SKM-1 treated with dmso at 0.1 percent for 144 hours (cell line): ENCODE results near the gene CELSR1.
"Not testable (repeated sequence)": the region's sequence is repeated elsewhere in the genome, so short reads cannot be mapped to it uniquely, and the experiment has no call there.

Experiments
- DNase-seq: peaks from one replicate; lab custom pipeline; 2025; ENCODE audit not compliant: unreplicated experiment; lab: John Stamatoyannopoulos, UW

The CELSR1 gene

DNA sequence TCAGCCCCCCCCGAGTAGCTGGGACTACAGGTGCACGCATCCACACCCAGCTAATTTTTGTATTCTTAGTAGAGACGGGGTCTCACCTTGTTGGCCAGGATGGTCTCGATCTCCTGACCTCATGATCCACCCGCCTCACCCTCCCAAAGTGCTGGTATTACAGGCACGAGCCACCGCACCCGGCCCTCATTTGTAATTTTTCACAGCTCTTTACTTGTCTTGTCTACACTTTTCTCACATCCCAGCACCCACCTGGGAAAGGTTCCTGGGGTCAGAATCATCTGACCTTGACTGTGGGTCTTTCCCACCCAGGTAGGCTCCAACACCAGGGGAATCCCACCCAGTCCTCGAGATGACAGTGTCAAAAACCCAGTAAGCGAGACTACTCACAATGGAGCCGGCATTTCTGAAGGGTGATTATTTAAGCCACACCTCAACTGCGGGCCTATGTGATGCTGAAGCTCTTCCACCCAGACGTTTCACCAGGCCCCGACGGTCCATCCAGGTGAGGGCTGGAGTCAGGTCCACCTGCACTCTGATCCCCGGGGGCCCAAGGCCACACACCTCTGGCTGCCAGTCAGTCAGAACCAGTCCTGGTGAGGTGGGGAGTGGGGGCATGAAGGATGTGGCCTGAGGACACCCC, 23.4 kb downstream of the CELSR1 start:
- DNase-seq: no peak

DNA sequence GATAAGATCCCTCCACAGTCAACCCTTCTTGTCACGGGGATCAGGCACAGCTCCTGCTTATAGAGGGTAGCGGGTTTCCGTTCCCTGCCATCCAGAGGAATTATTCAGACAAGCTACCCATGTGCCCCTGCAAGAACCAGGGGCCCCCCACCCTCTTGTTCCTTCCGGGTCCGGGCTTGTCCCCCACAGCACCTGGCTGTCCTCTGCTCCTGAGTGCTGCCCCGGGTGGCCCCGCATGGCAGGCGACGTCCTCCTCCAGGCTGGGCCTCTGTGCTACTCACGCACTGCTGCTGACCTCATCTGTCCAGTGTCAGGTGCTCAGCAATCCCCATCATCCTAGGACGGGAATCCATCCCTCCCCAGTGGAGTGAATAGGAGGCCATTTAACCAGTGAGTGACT, 24.7 kb downstream of the CELSR1 start:
- DNase-seq: no peak

DNA sequence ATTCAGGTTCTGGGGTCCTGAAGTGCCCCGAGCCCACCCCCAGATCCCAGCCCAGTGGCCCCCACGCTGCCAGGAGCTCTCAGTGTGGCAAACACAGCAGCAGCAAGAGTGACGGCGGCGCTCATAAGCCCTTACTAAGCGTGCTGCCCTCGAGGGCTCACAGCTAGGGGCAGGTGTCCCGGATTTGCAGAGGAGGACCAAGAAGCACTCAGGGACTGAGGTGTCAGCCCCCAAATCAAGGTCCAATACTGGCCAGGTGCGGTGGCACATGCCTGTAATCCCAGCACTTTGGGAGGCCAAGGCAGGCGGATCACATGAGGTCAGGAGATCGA, 25.4 kb downstream of the CELSR1 start:
- no peak for DNase-seq

DNA sequence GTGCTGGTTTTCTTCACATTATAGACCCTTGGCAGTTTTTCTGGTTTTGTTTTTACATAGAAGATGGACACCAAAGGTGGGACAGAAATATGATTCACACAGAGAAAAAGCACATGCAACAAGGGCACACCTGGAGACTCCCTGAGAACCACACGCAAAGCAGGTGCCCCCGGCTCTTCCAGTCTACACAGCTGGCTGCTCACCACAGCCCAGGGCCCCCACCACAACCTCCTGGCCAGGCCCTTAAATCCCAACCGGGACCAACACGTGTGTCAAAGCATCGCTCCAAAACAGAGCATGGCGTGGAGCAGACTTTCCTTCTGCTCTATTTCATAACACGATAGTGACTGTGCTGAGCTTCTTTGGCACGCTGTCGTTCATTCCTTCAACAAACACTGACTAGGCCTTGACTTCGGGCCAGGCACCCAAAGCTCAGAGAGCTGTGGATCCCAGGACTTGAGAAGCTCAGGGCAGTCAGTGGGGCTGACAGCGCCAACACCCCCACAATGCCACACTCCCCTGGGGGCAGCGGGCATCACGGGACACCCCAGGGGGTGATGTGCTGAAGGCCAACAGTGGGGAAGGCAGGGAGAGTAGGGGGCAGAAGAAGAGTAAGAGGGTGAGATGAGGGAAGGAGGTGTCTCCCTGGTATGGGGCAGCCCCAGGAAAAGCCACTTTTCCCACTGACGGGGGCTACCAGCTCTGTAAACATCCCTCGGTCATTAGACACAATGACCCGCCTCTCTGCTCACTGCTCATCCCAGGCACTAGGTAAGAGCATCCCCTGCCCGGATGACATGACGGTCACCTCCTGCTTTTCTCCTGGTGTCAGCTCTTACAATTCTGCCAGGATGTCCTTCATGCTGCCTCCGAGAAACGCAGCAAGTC, 26.0 kb downstream of the CELSR1 start:
- DNase-seq: no peak

DNA sequence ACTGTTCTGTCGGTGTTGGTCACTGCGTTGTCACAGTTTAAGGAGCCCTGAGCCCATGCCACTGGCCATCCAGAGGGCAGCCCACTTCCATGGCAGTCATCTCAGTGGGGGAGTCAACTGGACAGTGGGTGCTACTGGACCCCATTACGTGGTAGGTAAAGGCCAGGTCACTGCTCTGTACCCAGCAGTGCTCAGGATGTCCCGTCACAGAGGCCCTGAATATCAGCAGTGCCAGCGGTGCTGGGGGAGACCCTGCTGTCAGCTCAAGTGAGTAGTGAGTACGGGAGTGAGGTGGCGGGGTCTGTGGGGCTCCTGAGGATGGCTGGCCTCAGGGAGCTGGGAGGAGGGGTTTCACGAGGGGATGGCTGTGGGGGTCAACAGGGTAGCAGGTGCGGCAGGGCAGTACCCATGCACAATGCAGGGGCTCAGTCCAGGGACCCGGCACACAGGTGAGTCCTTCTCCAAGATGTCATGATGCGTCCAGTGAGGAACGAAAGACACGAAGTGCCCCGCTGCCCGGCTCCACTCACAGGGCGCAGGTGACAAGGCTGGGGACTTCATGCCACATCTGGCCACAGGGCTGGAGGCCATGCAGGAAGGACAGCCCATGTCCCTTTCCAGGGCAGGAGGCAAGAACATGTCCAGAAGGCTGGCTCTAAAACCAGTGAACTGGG, 27.9 kb downstream of the CELSR1 start:
- no peak for DNase-seq

DNA sequence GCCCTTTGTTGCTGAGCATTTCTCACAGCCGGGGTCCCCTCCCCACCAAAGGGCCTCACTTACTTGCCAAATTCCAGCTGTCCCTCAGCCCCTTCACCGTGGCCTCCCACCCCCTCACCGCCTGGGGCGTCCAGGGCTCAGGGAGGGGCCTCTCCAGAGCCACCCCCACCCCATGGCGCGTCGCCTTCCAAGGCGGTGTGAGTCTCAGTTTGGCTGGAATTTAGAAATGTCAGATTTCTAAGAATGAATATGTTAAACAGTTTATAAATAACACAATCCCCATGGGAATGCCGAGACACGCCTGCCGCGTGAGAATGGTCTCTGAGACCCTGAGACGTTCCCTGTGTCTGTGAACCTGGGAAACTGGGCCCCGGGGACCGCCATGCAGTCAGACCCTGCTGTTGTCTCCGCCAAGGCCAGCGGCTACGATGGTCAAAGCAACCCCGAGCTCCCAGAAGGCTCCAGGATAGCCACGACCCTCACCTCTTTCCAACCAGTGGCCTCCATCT, 28.9 kb downstream of the CELSR1 start:
- no peak for DNase-seq

DNA sequence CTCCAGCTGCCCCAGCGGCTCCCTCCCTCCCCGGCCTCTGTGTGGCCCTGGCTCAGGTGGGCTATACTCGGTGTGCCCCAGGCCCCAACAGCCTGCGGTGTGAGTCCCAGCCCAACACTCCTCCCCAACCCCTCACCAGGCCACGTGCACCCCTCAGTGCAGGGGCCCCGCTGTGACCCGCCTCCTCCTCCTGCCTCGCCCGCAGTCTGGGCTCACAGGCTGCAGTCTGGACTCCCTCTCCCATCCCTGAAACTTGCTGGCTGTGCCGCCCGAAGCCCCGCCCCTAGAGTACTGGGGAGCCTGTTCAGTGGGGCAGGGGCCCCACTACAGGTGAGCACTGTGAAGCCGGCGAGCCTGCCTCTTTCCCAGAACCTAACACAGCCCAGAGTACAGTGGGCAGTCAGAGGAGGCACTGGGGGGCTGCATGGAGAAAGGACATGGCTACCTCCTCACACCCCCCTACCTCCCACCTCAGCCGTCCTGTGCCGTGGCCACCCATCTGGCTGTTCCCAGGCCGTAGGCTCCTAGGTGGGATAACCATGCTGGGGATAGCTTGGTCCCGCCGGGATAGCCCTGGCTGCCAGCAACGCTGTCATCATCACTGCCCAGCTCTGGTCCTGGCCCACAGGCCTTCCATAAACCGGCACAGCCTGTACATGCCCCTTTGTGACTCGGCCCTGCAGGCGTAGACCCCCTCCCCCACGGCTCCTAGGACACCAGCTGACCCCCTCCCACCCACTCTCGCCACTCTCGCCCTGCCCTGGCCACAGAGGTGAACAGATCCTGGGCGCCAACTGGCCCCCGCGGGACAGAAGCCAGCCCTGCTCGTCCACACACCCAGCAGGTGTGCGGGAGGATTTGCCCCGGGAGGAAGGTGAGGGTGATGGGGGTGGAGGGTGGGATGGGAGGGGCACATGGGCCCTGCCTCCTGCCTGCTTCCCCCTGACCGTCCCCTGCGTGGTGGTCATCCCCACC, 29.7 kb downstream of the CELSR1 start:
- no peak for DNase-seq

DNA sequence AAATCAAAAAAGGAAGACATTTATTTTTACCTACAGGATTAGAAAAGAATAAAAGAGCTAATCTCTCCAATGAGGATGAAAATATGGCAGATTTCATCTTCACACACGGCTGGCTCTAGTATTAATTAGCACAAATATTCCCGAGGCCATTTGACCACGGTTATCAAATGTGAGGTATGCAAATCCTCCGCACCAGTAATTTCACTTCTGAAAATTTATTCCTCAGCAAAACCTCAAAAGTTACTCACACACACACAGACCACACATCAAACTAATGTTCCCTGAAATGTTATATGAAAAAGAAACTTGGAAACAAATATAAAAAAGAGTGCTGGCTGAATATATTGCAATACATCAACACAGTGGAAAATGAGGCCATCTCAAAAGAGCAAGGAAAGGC, 32.8 kb downstream of the CELSR1 start:
- no peak for DNase-seq

DNA sequence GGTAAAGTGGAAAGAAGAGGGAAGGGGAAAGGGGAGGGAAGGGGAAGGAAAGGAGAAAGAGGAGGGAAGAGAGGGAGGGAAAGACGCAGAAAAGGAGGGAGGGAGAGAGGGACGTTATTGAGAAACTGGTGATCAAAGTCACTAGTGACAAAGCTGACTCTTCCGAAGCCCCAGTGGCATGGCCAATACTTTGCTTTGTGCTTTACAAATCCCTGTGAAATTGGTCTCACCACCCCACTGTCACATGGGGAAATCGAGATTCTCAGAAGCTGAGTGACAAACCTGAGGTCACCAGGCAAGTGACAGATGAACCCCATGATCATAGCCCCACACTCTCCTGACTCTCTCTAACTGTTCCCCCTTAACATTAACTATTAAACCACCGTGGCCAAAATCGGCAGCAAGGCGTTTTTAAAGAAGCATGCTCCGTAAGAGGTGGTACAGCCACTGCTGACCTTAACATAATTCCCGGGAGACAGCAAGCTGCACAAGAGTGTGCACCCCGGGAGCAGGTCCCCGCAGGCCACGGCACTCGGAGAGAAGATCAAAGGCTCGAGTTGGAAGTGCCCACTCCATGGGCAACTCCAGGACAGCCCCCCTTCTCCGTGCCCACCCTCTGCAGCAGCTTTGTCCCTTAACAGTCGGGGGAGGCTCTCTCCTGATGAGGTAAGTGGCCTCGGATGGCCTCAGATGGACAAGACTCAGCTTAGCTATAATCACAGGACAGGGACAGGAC, 34.8 kb downstream of the CELSR1 start:
- DNase-seq: no peak

DNA sequence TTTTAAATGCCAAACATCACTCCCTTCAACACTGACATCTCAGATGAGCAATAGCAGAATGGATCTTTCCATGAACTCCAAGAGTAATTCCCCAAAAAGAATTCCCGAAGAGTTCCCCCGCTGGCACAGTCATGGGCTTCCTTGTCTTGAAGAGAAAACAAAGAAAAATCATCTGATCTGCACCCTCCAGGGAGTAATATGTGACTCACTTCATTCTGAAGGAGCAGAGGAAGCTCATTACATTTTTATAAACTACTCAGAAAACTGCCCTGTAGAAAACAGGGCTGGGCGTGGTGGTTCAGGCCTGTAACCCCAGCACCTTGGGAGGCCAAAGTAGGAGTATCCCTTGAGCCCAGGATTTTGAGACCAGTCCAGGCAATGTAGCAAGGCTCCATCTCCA, 35.7 kb downstream of the CELSR1 start:
- no peak for DNase-seq

DNA sequence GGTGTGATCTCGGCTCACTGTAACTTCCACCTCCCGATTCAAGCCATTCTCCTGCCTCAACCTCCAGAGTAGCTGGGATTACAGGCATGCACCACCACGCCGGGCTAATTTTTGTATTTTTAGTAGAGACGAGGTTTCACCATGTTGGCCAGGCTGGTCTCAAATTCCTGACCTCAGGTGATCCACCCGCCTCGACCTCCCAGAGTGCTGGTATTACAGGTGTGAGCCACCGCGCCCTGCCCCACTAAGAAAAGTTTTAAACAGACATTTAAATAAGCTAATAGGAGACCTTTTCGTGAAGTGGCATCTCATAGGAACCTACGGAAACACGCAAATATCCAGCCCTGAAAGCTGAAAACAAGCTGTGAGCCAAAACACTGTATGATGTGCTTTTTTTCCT, 36.2 kb downstream of the CELSR1 start:
- DNase-seq: not testable (repeated sequence)

DNA sequence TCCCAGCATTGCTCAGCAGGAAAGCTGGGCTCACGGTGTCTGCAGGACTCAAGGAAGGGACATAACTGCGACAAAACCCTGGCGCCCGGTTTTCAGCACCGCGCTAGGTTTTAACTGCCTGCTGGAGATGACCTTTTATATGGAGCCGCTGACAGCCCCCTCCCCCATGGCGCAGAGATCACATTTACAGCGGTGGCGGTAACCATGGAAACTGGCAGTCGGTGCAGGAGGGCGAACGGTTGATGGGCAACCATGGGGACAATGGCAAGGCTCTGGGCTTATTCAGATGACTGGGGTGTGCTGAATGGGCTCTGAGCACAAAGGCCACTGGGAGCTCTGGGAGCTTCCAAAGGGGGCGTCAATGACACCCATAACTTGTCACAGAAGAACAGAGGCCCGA, 37.2 kb downstream of the CELSR1 start:
- DNase-seq: no peak

DNA sequence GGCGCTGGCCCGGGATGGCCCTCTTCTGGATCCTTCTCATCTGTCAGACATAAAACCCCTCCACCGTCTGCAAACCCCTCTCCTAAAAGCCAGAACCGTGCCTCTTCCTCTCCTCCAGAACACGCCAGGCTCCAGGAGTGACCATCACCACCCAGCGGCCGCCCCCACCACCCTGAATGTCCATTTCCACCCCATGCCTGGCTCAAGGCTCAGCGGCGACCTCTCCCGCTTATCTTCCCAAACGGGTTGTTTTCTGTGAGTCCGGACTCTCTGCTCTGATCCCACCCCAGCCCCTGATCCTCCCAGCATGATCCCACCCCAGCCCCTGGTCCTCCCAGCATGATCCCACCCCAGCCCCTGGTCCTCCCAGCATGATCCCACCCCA, 37.6 kb downstream of the CELSR1 start:
- no peak for DNase-seq

DNA sequence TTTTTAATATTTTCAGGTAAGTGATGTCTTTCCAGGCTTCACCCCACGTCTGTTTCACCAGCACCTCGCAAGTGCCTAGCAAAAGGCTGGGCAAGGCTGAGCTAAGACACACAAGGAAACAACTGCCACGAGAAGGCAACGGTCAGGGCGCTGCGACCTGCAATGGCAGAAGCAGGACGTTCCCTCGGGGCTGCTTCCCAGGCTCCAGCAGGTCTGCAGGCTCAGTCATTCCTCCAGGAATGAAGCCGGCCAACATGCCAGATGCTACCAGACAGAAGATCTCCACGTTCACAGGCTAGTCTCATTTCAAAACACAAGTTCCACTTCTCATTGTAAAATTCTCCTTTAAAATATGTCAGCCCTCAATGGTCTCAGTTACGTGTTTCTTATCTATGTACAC, 45.5 kb downstream of the CELSR1 start:
- no peak for DNase-seq

DNA sequence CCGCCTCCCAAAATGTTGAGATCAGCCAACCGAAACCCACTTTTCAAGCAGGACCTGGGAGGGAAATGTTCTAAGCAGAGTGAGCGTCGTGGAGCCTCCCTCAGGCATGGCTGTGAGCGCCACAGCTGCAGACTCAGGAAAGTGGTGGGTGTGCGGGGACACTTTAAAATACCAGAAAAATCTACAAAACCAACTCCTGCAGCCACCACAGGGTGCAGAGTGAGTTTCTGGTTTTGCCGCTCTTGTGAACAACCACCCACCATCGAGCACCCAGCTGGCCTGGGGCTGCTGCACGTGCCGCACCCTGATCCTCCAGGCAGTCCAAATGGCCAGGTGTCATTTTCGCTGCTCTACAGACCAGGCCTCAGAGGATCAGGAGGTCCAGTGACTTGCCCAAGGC, 46.9 kb downstream of the CELSR1 start:
- DNase-seq: no peak

DNA sequence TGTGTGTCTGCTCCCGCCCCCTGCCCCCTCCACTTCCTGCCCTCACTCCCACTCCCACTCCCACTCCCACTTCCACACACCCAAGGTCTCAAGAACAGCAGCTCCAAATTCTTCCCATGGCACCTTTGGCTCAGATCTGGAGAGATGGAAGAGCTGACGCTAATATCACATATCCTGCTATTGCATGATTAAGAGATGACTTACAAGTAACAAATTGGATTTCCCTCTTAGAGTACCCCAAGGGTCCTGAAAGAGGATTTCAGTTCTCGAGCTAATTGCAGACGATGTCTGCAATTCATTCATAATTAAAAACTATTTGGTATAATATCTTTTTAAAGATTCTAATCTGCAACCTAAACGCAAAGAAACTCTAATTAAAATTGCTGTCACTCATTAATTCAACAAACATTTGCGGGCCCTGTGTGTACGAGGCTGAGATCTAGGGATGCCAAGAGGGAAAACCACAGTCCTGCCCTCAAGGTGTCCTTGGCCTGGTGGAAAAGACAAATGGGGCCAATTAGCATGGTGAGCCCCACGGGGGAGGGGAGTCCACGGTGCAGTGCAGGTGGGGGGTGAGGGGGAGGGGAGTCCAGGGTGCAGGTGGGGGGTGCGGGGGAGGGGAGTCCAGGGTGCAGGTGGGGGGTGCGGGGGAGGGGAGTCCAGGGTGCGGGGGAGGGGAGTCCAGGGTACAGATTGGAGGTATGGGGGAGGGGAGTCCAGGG, 50.3 kb downstream of the CELSR1 start:
- no peak for DNase-seq

DNA sequence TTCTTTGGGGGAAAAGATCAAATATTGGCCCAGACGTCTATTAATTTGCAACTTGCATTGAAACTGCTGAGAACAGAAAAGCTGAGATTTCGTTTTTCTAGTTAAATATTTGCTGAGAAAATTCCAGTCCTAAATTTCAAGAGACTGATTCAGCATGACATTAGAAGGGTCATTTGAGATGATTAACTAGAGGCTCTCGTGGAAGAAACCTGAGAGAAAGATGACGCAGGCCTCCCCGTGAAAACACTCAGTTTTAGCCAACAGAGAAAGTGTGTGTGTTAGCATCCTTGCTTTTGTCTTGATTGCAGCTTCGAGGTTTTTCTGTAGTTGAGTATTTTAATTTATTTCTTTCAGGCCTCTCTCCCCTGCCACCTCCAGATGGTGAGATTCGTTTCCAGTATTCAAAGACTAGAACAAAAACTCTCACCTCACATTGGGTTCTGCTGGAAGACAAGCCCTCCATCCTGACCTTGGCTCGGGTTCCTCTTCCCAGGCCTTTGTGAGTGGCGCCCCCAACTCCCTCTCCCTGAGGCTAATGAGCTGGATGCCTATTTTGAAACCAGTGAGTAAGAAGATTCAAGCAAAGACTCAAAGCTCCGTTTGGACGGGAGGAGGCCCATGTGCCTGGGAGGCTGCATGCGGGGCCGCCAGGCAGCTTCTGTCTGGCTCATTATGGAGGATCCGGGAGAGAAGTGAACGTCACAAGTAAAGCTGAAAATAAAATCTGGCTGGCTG, 52.4 kb downstream of the CELSR1 start:
- no peak for DNase-seq

DNA sequence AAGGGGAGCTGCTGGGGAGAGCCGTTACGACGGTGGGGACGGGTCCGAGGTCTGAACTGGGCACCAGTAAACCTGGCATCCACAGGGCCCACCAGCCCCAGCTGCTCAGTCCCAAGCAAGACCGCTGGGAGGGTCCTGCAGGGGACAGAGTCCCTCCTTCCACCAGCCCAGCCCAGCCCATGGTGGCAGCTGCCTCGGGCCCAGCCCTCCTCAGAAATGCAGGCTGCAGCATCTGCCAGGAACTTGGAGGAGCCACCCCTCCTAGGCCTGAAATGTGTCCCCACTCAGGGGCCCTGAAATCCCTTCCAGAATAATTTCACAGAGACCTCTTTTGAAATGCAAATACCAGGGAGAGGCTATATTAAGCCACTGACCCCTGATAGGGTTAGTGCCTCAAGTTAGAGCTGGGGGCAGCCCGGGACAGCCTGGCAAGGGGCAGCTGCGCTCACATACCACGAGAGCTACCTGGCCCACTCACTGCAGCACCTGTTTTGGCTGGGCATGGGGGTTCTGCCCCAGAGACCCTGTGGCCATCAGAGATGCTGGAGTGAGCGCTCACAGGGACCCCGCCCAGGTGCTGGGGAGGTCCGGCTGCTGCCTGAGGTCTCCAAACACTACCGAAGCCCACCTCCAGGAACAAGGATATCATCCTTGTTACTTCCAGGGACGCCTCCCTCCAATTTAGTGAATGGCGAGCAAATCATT, 53.1 kb downstream of the CELSR1 start:
- DNase-seq: no peak
